ENCODE measurements around the gene ASTN2. TPM values are rescaled to one million over a fixed set of nuclear protein-coding genes. Genes with fewer than 3 reads are reported as not detected.

ASTN2 gene
- total and polyA plus RNA-seq, 2 experiments from 2014 or later: 7.0 to 24.6 TPM

DNA sequence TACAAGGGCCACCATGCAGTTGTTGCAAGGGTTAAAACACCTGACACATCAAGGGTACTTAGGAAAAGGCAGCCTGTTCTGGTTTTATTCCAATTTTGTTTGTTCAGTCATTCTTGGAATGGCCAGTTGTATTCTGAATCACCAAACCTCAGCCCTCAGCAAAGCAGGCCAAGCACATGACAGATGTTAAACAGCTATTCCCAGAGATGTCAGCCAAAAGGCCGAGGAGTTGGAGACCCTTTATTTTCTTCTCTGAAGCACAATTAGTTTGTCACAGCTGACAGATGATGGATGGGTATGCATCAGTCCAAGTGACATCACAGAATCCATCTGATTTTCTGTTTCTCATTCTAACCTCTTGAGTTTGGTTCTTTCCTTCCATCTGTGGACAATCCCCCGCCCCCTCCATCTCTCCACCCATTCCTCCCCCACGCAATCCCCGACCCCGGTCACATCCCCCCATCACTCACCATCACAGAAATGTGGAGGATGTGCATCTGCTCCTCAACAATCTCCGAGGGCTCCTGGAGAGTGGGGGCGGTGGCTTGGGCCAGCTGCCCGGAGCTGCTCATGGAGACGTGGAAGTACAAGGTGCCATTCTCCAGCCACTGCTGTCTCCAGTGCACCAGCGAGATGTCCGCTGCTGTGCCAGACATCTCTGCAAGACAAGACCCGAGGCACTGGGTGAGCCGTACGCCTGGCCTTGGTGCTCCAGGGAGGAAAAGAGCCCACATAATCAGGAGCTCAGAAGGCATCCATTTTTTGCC lies 123.8 kb downstream of the ASTN2 start:
- Histone ChIP-seq H3K4me3 (no peak overlapping the region), H3F3A (replicated peaks; ENCODE audit: low read depth) (no peaks in the 10 kb centered on the region), H3K4me1 (ENCODE audit: insufficient read depth) (peaks cover 8% of the 10 kb centered on the region; the same call in 1 of the 2 replicates), H3K36me3 (ENCODE audit: insufficient read depth) (no peaks in the 10 kb centered on the region), H3K27ac (ENCODE audit: low read depth) (no peak overlapping the region), H2AFZ (no peak overlapping the region), H3K9me2 (ENCODE audit: insufficient read depth) (no peaks in the 10 kb centered on the region), H4K20me1 (replicated peaks; ENCODE audit: insufficient read depth) (no peaks in the 10 kb centered on the region), H3K79me2 (replicated peaks; ENCODE audit: insufficient read depth) (no peaks in the 10 kb centered on the region), H3K4me2 (no peak overlapping the region), H3K27me3 (ENCODE audit: insufficient read depth) (no peaks in the 10 kb centered on the region)
- Mint-ChIP-seq H3K27me3 (ENCODE audit: insufficient read depth, low read depth, poor library complexity) (no peaks in the 10 kb centered on the region), H3K27ac (no peak overlapping the region), H3K36me3 (ENCODE audit: low read depth) (no peaks in the 10 kb centered on the region), H3K4me1 (peaks cover 17% of the 10 kb centered on the region), H3K4me3 (no peak overlapping the region), H3K9me3 (no peaks in the 10 kb centered on the region)
- no peak for TF ChIP-seq ZNF114 (CRISPR knock-in tag; IDR thresholded peaks at IDR 0.05)
- DNase-seq (ENCODE audit: low spot score): no peak
- no peak for ATAC-seq

DNA sequence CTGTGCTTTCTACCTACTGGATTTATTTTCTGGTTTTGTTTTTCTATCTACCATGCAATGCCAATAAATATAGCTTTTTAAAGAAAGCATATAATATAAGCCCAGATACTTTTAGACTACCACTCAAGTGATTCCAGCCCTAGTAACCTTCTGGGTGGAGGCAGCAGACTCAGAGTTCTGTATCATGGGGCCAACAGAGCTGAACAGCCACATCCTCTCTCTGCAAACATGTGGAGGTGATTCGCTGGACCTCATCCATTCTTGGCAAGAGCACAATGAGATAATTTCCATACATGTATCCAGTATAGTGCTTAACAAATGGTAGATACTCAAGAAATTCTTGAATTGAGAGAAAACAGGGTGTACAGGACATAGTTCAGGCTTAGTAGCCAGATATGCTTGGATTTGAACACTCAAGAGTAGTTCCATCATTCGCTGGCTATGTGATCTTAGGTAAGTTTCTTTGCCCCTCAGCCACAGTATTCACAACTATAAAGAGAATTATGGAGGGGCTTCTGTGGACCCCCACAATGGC lies 124.5 kb downstream of the ASTN2 start:
- Mint-ChIP-seq H3K27me3 (ENCODE audit: insufficient read depth, low read depth, poor library complexity) (no peaks in the 10 kb centered on the region), H3K27ac (no peak overlapping the region)
- H3K27me3 ChIP-seq (ENCODE audit: insufficient read depth): no peaks in the 10 kb centered on the region
- no peak for TF ChIP-seq JUNB (IDR thresholded peaks at IDR 0.05; ENCODE audit: unreplicated experiment)
- no peak for TF ChIP-seq EZH2 (IDR thresholded peaks at IDR 0.05; ENCODE audit: low read depth, unreplicated experiment)
- TF ChIP-seq STAT1 (IDR thresholded peaks at IDR 0.05; ENCODE audit: unreplicated experiment): no peak
- TF ChIP-seq ETS1 (IDR thresholded peaks at IDR 0.05): no peak
- no peak for TF ChIP-seq ZNF331 (CRISPR knock-in tag; IDR thresholded peaks at IDR 0.05; ENCODE audit: low read depth)
- no peak for TF ChIP-seq CREB1 (CRISPR knock-in tag; IDR thresholded peaks at IDR 0.05; ENCODE audit: low read depth)
- TF ChIP-seq REST (IDR thresholded peaks at IDR 0.05; ENCODE audit: unreplicated experiment): no peak
- TF ChIP-seq ZNF462 (CRISPR knock-in tag; IDR thresholded peaks at IDR 0.05): no peak

More for the DNA sequence above, 124.5 kb downstream of the ASTN2 start:
- no peak overlapping the region for H3K4me2 ChIP-seq
- H3K36me3 ChIP-seq (ENCODE audit: insufficient read depth): no peaks in the 10 kb centered on the region
- no peaks in the 10 kb centered on the region for H3F3A ChIP-seq (replicated peaks; ENCODE audit: low read depth)
- H3K4me1 Mint-ChIP-seq: peaks cover 21% of the 10 kb centered on the region
- ATAC-seq (no peak), DNase-seq (ENCODE audit: low spot score) (no peak)
- H3K9me3 Mint-ChIP-seq: no peaks in the 10 kb centered on the region
- no peak overlapping the region for H3K4me3 Mint-ChIP-seq
- H2AFZ ChIP-seq: no peak overlapping the region
- no peaks in the 10 kb centered on the region for H3K9me2 ChIP-seq (ENCODE audit: insufficient read depth)
- no peak overlapping the region for H3K4me3 ChIP-seq
- peaks cover 8% of the 10 kb centered on the region; the same call in 1 of the 2 replicates for H3K4me1 ChIP-seq (ENCODE audit: insufficient read depth)
- H3K79me2 ChIP-seq (replicated peaks; ENCODE audit: insufficient read depth): no peaks in the 10 kb centered on the region
- no peaks in the 10 kb centered on the region for H3K36me3 Mint-ChIP-seq (ENCODE audit: low read depth)
- H3K27ac ChIP-seq (ENCODE audit: low read depth): no peak overlapping the region
- no peaks in the 10 kb centered on the region for H4K20me1 ChIP-seq (replicated peaks; ENCODE audit: insufficient read depth)

Data from GM23338 (cell line).